Measurements from ENCODE around the gene IGFBPL1.
"Not testable (repeated sequence)": the region's sequence is repeated elsewhere in the genome, so short reads cannot be mapped to it uniquely, and the experiment has no call there.

The IGFBPL1 gene

GRCh38 chr9:38423973-38424843 lies at the start of gene IGFBPL1:
IGFBPL1 (minus strand) TSS chr9:38424454; CDS start chr9:38424424, 30 bp downstream.
- Histone ChIP-seq H3K9me3 (ENCODE audit: severe bottlenecking) (no peaks in the 10 kb centered on the region), H3K4me3 (ENCODE audit: low read depth, low read length) (peak within 1 kb of the TSS; percentile 58), H3K27me3 (ENCODE audit: insufficient read depth, low read depth, severe bottlenecking) (no peaks in the 10 kb centered on the region), H3K36me3 (peaks cover 19% of the 10 kb centered on the region), H3K27ac (peak within 1 kb of the TSS; percentile 90)
- peak; percentile 72 for DNase-seq
- TF ChIP-seq CTCF (IDR thresholded peaks at IDR 0.05; ENCODE audit: low read depth, low read length) = no peak

GRCh38 chr9:38472583-38473249 lies 48.5 kb upstream of the IGFBPL1 start:
- H3K36me3 ChIP-seq; DNase-seq; H3K9me3 ChIP-seq (ENCODE audit: severe bottlenecking); H3K27ac ChIP-seq; H3K27me3 ChIP-seq (ENCODE audit: insufficient read depth, low read depth, severe bottlenecking); H3K4me3 ChIP-seq (ENCODE audit: low read depth, low read length): not testable (repeated sequence)

GRCh38 chr9:38467404-38467803 lies 43.1 kb upstream of the IGFBPL1 start:
- H3K9me3 ChIP-seq (ENCODE audit: severe bottlenecking) = no peaks in the 10 kb centered on the region
- H3K36me3 ChIP-seq = peaks cover 4% of the 10 kb centered on the region; the same call in 1 of the 2 replicates
- H3K27me3 ChIP-seq (ENCODE audit: insufficient read depth, low read depth, severe bottlenecking) = no peaks in the 10 kb centered on the region
- TF ChIP-seq CTCF (IDR thresholded peaks at IDR 0.05; ENCODE audit: low read depth, low read length) = no peak
- no peak for DNase-seq
- no peak overlapping the region for H3K27ac ChIP-seq
- H3K4me3 ChIP-seq (ENCODE audit: low read depth, low read length) = no peak overlapping the region

GRCh38 chr9:38453835-38454234 lies 29.6 kb upstream of the IGFBPL1 start:
- Histone ChIP-seq H3K27me3 (ENCODE audit: insufficient read depth, low read depth, severe bottlenecking) (no peaks in the 10 kb centered on the region), H3K9me3 (ENCODE audit: severe bottlenecking) (peaks cover 5% of the 10 kb centered on the region), H3K27ac (no peak overlapping the region), H3K4me3 (ENCODE audit: low read depth, low read length) (no peak overlapping the region), H3K36me3 (no peaks in the 10 kb centered on the region)
- no peak for TF ChIP-seq CTCF (IDR thresholded peaks at IDR 0.05; ENCODE audit: low read depth, low read length)
- DNase-seq = no peak

- no peak for DNase-seq
- TF ChIP-seq CTCF (IDR thresholded peaks at IDR 0.05; ENCODE audit: low read depth, low read length) = no peak
These were observed 26.9 kb upstream of the IGFBPL1 start for GRCh38 chr9:38451162-38451561.

GRCh38 chr9:38447703-38448102 lies 23.4 kb upstream of the IGFBPL1 start:
- DNase-seq = no peak
- TF ChIP-seq CTCF (IDR thresholded peaks at IDR 0.05; ENCODE audit: low read depth, low read length) = no peak
- Histone ChIP-seq H3K27me3 (ENCODE audit: insufficient read depth, low read depth, severe bottlenecking) (no peaks in the 10 kb centered on the region), H3K4me3 (ENCODE audit: low read depth, low read length) (no peak overlapping the region), H3K36me3 (no peaks in the 10 kb centered on the region), H3K27ac (no peak overlapping the region), H3K9me3 (ENCODE audit: severe bottlenecking) (peaks cover 5% of the 10 kb centered on the region)

More at GRCh38 chr9:38451162-38451561, 26.9 kb upstream of the IGFBPL1 start:
- peaks cover 5% of the 10 kb centered on the region for H3K9me3 ChIP-seq (ENCODE audit: severe bottlenecking)
- H3K36me3 ChIP-seq = no peaks in the 10 kb centered on the region
- no peaks in the 10 kb centered on the region for H3K27me3 ChIP-seq (ENCODE audit: insufficient read depth, low read depth, severe bottlenecking)
- H3K4me3 ChIP-seq (ENCODE audit: low read depth, low read length) = no peak overlapping the region
- no peak overlapping the region for H3K27ac ChIP-seq

Data from WERI-Rb-1 (cell line).